Osteoblast (primary cell): ENCODE data around the gene RAI14. TPM values are rescaled to one million over a fixed set of nuclear protein-coding genes. Genes with fewer than 3 reads are reported as not detected.
A peak's percentile ranks its signal among the peaks of the same experiment; 100 is the strongest.

Experiments used
- DNase-seq: peaks from one replicate; pipeline ENCODE4 v3.0.0; 2011; ENCODE audit warnings: low spot score, mixed read lengths; ENCODE audit not compliant: insufficient read length; ENCODE audit errors: missing footprints
- H2AFZ ChIP-seq: 2 replicates; pipeline ENCODE4 v1.6.0; 2011; ENCODE audit warnings: mild to moderate bottlenecking, low read length
- H3K27ac ChIP-seq: 2 replicates; pipeline ENCODE4 v1.5.1; 2011; ENCODE audit warnings: mild to moderate bottlenecking, low read depth, low read length, moderate library complexity
- H3K27me3 ChIP-seq: 2 replicates; pipeline ENCODE4 v1.6.0; 2012; ENCODE audit warnings: mild to moderate bottlenecking, control low read depth, inconsistent platforms, low read length, moderate library complexity; ENCODE audit not compliant: insufficient read depth
- H3K36me3 ChIP-seq: 2 replicates; pipeline ENCODE4 v1.5.1; 2011; ENCODE audit warnings: mild to moderate bottlenecking, low read length, control low read depth, moderate library complexity; ENCODE audit not compliant: insufficient read depth
- H3K4me1 ChIP-seq: 2 replicates; pipeline ENCODE4 v1.5.1; 2011; ENCODE audit warnings: mild to moderate bottlenecking, low read length, control low read depth, moderate library complexity; ENCODE audit not compliant: insufficient read depth
- H3K4me2 ChIP-seq: 2 replicates; pipeline ENCODE4 v1.6.0; 2011; ENCODE audit warnings: mild to moderate bottlenecking, low read length; ENCODE audit not compliant: insufficient read depth
- H3K4me3 ChIP-seq: fragments of 200-600 bp; sonication (generic); 3 replicates; pipeline ENCODE4 v1.5.1; 2012; ENCODE audit warnings: mild to moderate bottlenecking, low read length, inconsistent platforms; ENCODE audit not compliant: insufficient read depth
- H3K79me2 ChIP-seq: 2 replicates; pipeline ENCODE4 v1.6.0; 2012; ENCODE audit warnings: mild to moderate bottlenecking, low read length, control low read depth, inconsistent platforms; ENCODE audit not compliant: insufficient read depth
- H3K9me3 ChIP-seq: 2 replicates; pipeline ENCODE4 v1.5.1; 2011; ENCODE audit warnings: low read depth, low read length, control low read depth
- H4K20me1 ChIP-seq: 2 replicates; pipeline ENCODE4 v1.6.0; 2012; ENCODE audit warnings: mild to moderate bottlenecking, low read length, control low read depth; ENCODE audit not compliant: insufficient read depth
- total RNA-seq: library from RNA; depleted of rRNA; stranded (reverse); fragments of >200 nt; gene quantifications from 2 replicates; pipeline ENCODE4 v1.2.3, GENCODE V29; 2012
- TF ChIP-seq, protein P1 (sequence below): IDR thresholded peaks from 2 replicates; pipeline ENCODE4 v1.5.1; 2011; ENCODE audit warnings: mild to moderate bottlenecking, low read depth, low read length, moderate library complexity; ENCODE audit errors: extremely low read depth

RAI14 gene
- total RNA-seq, 1 donor, result 149 TPM

DNA sequence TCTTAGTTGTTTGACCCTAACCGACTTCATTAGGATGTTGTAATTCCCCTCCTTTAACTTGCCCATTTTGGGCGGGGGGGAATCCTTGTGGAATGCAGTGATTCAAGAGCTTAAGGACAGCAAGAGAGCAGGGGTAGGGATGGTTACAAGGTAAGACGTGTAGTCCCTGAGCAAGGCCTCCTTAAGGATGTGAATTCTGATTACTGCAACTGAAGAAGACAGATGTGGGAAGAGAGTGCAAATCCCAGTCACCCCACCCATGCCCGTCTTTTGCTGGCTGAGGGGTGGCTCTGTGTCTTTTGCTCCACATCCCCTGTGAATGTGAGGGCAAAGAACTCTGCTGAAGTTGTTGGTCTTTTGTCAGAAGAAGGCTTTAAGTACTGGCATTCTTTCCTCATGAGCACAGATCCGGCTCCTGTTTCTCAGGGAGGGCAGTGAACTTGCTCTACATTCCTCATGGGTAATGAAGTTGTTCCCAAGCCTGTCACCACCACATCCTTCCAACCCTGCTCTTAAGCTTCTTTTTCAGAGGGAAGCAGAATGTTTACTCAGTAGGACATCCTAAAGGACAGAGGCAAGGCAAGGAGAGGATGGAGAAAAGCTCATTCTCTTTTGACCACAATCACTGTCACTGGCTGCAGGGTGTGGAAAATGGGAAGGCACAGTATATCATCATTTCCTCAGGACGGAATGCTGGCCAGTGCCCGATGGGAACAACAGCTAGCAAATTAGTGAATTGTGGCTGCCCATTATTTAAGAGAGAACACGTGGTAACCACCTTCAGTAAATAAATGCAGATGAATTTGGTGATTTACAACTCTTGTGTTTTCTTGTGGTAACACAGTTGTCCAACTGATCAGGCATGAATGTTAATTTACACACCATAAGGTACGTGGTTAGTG is 61.5 kb downstream of the RAI14 start:
- Histone ChIP-seq H3K4me3 (peak overlapping the region; percentile 42), H3K9me3 (no peaks in the 10 kb centered on the region), H3K4me1 (peaks cover 53% of the 10 kb centered on the region), H2AFZ (no peak overlapping the region), H3K27me3 (no peaks in the 10 kb centered on the region), H3K4me2 (peak overlapping the region; percentile 76), H3K27ac (peak overlapping the region; percentile 99), H4K20me1 (no peaks in the 10 kb centered on the region), H3K36me3 (peaks cover 34% of the 10 kb centered on the region), H3K79me2 (peaks cover 82% of the 10 kb centered on the region)
- DNase-seq, result peak; percentile 88
- TF ChIP-seq, protein P1, sequence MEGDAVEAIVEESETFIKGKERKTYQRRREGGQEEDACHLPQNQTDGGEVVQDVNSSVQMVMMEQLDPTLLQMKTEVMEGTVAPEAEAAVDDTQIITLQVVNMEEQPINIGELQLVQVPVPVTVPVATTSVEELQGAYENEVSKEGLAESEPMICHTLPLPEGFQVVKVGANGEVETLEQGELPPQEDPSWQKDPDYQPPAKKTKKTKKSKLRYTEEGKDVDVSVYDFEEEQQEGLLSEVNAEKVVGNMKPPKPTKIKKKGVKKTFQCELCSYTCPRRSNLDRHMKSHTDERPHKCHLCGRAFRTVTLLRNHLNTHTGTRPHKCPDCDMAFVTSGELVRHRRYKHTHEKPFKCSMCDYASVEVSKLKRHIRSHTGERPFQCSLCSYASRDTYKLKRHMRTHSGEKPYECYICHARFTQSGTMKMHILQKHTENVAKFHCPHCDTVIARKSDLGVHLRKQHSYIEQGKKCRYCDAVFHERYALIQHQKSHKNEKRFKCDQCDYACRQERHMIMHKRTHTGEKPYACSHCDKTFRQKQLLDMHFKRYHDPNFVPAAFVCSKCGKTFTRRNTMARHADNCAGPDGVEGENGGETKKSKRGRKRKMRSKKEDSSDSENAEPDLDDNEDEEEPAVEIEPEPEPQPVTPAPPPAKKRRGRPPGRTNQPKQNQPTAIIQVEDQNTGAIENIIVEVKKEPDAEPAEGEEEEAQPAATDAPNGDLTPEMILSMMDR, result no peak

DNA sequence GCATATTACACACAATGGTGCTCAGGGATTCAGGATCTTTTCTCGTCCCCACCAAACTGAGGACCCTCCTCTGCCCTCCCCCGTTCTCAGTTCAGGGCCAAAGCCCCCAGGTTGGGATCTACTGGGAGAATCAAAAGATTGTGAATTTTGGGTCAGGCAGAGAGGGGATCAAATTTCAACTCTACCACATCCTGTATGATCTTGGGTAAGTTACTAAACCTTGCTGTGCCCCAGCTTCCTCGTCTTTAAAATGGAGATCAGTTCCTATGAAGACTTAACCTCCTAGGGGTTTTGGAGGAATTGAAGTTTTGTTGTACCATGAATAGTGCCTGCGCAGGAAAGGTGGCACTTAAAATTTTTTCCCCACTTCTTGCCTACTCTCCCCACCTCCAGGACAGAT is 62.4 kb downstream of the RAI14 start:
- peak overlapping the region; percentile 99 for H3K27ac ChIP-seq
- H3K4me3 ChIP-seq, result no peak overlapping the region
- no peaks in the 10 kb centered on the region for H3K27me3 ChIP-seq
- no peak overlapping the region for H2AFZ ChIP-seq
- peak; percentile 32 for DNase-seq
- peak overlapping the region; percentile 76 for H3K4me2 ChIP-seq
- TF ChIP-seq, protein P1, result no peak
- H3K4me1 ChIP-seq, result peaks cover 53% of the 10 kb centered on the region
- no peaks in the 10 kb centered on the region for H3K9me3 ChIP-seq
- H3K36me3 ChIP-seq, result peaks cover 31% of the 10 kb centered on the region
- H3K79me2 ChIP-seq, result peaks cover 79% of the 10 kb centered on the region
- no peaks in the 10 kb centered on the region for H4K20me1 ChIP-seq

DNA sequence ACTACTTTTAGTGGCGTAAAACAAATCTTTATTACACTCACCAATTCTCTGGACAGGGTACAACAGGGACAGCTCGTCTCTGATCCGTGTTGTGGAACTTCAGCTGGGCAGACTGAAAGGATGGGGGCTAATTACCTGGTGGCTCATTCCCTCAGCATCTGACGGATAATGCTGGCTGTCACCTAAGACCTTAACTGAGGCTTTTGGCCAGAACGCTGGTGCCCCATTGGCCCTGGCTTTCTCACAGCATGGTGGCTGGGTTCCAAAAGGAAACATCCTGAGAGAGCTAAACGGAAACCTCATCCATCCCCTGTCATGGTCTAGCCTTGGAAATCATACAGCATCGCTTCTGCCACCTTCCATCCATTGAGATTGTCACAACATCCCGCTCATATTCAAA is 62.9 kb downstream of the RAI14 start:
- Histone ChIP-seq H3K79me2 (peaks cover 79% of the 10 kb centered on the region), H3K4me3 (no peak overlapping the region), H3K4me1 (peaks cover 53% of the 10 kb centered on the region), H3K27me3 (no peaks in the 10 kb centered on the region), H2AFZ (no peak overlapping the region), H3K4me2 (no peak overlapping the region), H3K36me3 (peaks cover 31% of the 10 kb centered on the region), H4K20me1 (no peaks in the 10 kb centered on the region), H3K9me3 (no peaks in the 10 kb centered on the region), H3K27ac (peak overlapping the region; percentile 99)
- no peak for DNase-seq
- TF ChIP-seq, protein P1, result no peak

DNA sequence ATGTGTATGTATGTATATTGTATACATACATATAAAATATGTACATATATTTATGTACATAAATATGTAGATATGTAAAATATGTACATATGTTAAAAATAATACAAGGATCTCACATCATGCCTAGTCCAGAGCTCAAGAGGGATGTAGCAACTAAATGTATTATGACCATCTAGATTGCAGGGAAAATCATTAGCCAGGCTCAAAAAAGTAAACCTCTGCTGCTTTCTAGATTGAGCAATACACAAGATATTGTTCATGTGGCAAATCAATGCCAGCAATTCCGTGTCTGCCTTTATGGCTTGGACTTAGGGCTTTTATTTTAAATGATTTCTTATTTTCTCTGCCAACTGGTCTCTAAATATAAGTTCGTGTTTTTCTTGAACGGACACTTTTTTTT is 65.2 kb downstream of the RAI14 start:
- Histone ChIP-seq H3K27ac (peak overlapping the region; percentile 37), H3K4me3 (no peak overlapping the region), H3K9me3 (no peaks in the 10 kb centered on the region), H3K4me1 (peaks cover 35% of the 10 kb centered on the region), H2AFZ (no peak overlapping the region), H3K4me2 (no peak overlapping the region), H3K27me3 (no peaks in the 10 kb centered on the region), H3K36me3 (peaks cover 31% of the 10 kb centered on the region), H4K20me1 (no peaks in the 10 kb centered on the region), H3K79me2 (peaks cover 82% of the 10 kb centered on the region)
- TF ChIP-seq, protein P1, result no peak
- DNase-seq, result peak; percentile 11
